HL-60/S4 treated with phorbol 12-myristate 13-acetate at 8.2 ng/mL for 4 days and 3 days (cell line): Measurements from ENCODE around the gene IARS1.

Source experiments
- in situ Hi-C: fragments of 300-500 bp; cut with MboI; formaldehyde crosslinking; loops from 2 replicates; pipeline ENCODE4 v1.15.0; 2022; ENCODE audit warnings: low sequenced_read_pairs

The IARS1 gene

GRCh38 chr9:92293452-92294296 is at the start of gene IARS1:
Gene IARS1, minus strand, starts transcription at chr9:92293697. Its CDS starts 4,278 bp downstream, at chr9:92289419.
- in situ Hi-C loops = no loop called here

- in situ Hi-C loops = no loop called here
Measured at GRCh38 chr9:92342825-92343488, 49.5 kb upstream of the IARS1 start.

- in situ Hi-C loops = no loop called here
Measured at GRCh38 chr9:92341578-92341977, 48.1 kb upstream of the IARS1 start.

GRCh38 chr9:92333282-92333634 is 39.8 kb upstream of the IARS1 start:
- in situ Hi-C loops = no loop called here

GRCh38 chr9:92332577-92333281 is 39.2 kb upstream of the IARS1 start:
- in situ Hi-C loops = no loop called here

DNA sequence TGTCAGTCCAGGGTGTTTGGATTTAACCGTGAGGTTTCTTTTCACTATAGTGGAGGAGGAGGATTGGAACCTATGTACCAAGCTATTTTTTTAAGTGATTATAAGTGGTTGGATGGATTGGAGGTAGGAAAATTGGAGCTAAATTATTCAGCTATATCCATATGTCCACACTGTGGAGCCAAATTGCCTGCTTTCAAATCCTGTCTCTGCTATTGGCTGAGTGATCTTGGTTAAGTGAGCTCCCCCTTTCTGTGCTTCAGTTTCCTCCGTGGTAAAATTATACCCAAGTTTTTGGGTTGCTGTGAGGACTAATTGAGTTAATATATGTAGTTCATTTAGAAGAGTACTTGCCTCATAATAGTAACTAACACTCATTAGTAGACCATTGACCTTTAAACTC is 34.7 kb upstream of the IARS1 start:
- in situ Hi-C loops = no loop called here

DNA sequence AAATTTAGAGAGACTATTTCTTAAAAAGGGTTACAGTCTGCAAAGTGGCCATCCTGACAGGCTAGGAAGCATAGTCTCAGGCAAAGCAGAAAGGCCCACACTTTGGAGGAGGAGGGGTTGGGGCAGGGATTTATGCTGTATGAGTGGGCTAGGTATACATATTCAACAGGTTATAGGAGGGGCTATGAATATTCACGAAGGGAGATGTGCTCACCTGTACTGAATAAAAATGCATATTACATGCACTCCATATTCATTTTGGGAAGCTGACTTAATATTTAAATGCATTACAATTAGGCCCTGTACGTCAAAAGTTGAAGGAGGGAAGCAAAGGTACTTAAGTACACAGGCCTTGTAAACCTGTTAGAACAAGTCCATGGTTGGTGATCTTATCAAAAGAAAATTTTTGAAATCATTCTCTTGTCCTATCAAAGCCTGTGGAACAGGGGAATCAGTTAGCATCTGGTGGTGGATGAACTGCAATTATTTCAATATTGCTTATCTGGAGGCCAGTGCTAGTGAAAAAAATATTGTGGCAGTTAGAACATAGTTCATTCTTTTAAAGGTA is 33.9 kb upstream of the IARS1 start:
- in situ Hi-C loops = no loop called here

DNA sequence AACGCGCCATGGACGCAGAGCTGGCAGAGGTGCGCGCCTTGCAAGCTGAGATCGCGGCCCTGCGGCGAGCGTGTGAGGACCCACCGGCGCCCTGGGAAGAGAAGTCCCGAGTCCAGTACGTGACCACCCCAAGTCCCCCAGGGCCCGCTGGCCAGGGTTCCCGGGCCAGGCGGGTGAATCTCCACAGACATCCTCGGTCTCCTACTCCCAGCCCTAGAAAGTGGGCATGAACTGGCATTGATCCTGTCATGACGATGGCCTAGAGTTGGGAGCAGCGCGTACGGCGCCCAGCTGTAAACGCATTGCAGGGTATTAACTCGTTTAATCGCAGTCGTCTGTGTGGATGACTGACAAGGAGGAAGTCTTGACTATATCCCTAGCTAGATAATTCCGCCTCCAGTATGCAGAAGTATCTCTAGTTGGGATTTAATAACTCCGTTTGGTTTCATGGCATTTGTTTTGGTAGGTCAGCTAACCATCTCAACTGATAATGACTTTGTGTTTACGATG is 32.5 kb upstream of the IARS1 start:
- in situ Hi-C loops = no loop called here

GRCh38 chr9:92325269-92325990 is 31.9 kb upstream of the IARS1 start, which contains the start of the genes CENPP and NOL8:
Gene CENPP, plus strand, starts transcription at chr9:92325953.
Gene NOL8, minus strand, starts transcription at chr9:92325350. Its CDS starts 1,189 bp downstream, at chr9:92324161.
- in situ Hi-C loops = no loop called here

DNA sequence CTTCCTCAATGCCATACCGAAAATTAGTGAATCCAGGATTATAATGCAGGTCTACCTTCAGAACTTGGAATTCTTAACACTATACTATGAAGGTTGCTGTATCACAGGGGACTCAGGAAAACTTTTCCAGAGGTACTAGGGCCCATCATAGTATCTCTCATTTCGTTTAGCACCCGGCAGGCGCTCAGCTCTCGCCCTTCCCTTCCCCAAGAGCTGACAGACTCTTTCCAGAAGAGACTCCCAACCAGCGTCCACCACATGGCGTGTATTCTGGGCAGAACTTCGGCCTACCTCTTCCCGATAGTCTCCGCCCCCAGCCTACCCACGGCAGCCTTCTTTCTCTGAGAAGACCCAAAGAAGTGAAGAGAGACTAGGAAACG is 31.4 kb upstream of the IARS1 start:
- in situ Hi-C loops = no loop called here

DNA sequence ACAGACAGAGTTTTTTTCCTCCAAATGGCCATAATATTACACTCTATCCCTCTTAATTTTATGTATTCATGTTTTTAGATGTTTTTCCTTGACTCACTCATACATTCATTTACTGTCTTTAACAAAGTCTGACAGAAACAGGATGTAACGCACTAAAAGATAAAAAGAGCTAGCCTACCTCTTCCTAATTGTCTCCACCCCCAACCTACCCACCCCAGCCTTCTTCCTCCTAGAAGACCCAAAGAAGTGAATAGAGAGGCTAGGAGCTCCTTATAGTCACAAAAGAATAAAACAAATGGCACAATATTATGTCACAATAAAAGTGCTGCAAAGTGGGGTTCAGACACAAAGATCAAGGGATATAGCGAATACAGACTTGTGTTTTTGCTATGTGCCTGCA is 30.9 kb upstream of the IARS1 start:
- in situ Hi-C loops = no loop called here

GRCh38 chr9:92315456-92315855 is 22.0 kb upstream of the IARS1 start:
- in situ Hi-C loops = no loop called here

DNA sequence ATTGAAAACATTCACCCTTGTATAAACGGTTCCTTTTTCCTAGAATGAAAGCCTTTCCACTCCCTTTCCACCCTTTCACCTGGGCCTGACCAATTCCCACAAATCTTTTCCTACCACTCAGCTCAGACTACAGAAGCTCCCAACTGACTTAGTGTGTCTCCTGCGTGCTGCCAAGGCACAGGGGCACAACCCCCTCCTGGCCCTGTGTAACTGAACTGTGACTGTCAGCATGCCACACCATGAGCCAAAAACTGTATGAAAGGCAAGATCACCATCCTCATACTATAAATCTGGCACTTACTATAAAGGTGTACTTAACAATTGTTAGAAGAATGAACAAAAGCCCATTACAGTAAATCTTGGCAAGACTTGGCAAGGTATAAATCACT is 20.1 kb upstream of the IARS1 start:
- in situ Hi-C loops = no loop called here

DNA sequence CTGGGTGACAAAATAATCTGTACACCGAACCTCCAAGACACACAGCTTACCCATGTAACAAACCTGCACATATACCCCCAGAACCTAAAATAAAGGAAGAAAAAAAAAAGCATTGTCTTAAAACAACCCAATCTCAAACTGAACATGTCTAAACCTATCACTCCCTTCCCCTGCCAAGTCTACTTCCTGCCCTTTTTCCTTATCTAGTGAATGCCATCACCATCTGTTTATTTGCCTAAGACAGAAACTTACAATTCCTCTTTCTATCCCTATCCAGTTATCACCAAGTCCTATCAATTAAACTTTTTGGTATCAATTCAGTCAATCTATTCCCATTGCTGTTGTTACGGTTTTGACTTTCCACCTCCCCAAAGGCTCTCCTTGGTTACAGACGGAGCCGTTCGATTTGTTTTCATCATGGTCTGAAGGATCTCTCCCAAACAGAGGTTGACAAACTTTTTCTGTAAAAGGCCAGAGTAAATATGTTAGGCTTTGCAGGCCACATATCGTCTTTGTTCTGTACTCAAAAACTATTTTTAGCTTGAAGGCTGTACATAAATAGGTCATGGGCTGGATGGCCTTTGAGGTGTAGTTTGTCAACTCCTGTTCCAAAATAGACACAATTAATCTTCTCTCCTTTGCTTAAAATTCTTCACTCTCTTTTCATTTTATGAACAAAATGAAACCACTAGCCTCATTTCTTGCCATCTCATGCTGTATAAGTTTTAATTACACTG is 19.6 kb upstream of the IARS1 start:
- in situ Hi-C loops = no loop called here

DNA sequence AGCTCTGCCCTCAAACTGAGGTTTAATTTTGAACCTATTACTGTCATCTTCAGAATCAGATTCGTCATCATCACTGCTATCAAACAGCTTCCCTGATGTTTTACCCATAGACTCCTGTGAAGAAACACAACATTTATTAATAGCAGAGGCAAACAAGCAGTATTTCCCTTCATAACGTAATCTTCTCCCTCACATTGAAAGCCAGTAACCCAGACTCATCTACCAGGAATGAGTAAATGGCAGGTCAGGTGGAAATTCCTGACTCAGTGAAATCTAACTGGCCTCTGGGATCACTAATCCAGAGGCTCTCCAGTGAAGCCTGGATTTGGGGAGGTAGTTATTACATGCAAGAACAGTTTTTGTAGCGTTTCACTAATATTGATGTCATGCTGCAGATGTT is 17.1 kb upstream of the IARS1 start:
- in situ Hi-C loops = no loop called here

- in situ Hi-C loops = loop anchor here (10.0 kb wide), 1 partner anchor 64 kb away; no protein-coding TSS in a partner anchor
Measured at GRCh38 chr9:92308893-92309292, 15.4 kb upstream of the IARS1 start.

DNA sequence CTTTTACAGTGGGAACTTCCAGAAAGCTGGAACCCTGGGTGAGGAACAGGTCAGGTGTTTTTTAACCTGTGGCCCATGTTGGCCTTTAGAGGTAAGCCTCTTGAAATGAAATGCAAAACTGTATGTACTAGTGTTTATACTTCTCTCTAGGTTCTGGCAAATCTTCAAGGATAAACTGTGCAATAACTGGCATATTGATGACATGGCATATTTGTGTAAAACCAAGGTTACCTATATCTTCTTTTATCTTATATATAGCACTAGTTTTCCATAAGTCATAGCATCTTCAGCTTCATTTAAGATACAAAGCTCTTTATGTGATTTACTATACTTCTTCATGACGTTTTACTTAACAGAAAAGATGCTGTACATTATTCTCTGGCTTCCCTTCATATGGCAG is 7.4 kb upstream of the IARS1 start:
- in situ Hi-C loops = loop anchor here (10.0 kb wide), 1 partner anchor 56 kb away; no protein-coding TSS in a partner anchor

DNA sequence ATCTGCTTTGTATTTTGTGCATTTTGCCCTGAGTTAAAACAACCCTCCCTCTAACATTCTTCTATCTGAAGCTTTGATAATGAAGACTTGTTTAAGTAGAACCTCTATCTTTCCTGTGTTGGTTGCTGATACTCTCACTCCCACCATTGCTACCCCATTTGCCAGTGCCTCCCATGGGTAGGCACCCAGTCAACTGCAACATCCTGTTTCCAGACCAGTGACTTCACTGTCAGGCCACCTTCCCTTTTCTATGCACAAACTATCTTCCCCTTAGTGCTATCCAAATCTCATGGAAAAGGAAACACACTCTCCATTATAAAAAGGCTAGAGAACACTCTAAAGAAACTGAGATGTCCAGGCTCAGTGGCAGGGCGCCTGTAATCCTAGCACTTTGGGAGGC is 5.6 kb upstream of the IARS1 start:
- in situ Hi-C loops = no loop called here

DNA sequence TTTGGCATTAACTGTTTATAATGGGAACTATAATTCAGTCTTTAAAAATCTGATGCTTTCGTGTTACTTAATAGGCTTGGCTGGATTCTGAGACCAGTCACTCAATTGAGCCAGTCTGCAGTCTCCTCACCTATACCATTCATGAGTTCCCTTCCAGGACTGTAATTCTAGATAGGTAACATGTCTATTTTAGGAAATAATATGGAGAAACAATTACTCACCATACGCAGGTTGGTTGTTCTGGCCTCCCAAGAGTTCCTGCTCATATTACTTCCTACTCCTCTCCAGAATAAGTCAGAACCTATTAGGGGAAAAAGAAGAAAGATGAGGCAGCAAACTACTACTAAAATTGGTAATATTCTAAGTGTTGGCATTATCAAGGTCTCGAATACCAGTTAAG is 4.5 kb upstream of the IARS1 start:
- in situ Hi-C loops = no loop called here

DNA sequence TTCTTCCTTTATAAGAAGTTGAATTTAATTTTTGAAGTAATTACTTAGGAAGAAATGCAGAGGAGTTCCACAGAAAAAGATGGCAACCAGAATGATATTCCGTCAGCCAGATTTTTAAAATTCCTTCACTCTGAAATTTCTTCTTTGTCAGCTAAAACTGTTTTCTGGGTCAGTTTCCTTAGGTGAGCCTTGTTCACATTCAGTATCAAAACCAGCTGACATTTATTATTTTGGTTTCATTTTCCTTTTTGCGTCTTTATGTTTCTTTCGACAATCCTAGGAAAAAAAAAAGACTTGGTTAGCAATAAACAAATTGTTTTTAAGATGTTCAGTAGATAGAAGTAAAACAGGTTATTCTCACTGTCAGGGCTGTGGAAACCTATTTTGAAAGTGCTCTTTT is 4.1 kb upstream of the IARS1 start:
- in situ Hi-C loops = no loop called here
